Middle frontal gyrus (tissue), 1 donor: ENCODE results near the gene CDR2.
"Not testable (repeated sequence)": the region's sequence is repeated elsewhere in the genome, so short reads cannot be mapped to it uniquely, and the experiment has no call there.

Experiments used
- DNase-seq: peaks from one replicate; pipeline ENCODE4 v3.0.0-alpha.2; 2015; ENCODE audit warnings: low spot score; ENCODE audit errors: extremely low spot score

Gene CDR2

DNA sequence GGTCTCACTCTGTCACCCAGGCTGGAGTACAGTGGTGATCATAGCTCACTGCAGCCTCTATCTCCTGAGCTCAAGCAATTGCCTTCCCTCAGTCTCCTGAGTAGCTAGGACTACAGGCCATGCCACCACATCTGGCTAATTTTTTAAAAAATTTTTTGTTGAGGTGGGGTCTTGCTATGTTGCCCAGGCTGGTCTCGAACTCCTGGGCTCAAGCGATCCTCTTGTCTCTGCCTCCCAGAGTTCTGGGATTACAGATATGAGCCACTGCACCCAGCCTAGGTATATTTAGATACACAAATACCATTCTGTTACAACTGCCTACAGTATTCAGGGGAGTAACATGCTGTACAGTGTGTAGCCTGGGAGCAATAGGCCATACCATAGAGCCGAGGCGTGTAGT is 62.9 kb downstream of the CDR2 start:
- DNase-seq: no peak

DNA sequence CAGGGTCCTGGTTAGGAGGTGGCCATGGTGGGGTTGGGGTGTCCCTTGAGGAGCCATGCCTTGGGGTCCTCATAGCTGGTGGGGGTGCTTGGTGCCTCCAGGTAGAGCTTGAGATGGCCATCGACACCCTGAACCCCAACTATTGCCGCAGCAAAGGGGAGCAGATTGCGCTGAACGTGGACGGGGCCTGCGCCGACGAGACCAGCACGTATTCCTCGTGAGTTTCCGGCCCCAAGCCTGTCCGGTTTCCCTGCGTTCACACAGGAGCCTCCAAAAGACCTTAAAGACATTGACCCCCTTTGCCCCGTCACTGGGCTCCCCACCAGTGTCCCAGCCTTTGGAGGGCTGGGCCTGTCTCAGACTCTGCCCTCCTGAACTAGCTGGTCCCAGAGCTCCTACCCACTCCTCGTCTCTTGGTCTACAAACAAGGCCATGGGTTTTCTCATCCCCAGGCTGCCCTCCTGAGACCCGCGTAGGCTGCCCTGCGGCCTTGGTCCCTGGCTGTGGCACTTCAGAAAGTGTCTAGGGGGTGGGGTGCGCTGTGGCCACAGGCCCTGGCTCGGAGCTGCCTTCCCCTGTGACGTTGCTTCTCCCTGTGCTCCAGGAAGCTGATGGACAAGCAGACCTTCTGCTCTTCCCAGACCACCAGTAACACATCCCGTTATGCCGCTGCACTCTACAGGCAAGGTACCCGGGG is 65.4 kb downstream of the CDR2 start:
- DNase-seq: no peak

DNA sequence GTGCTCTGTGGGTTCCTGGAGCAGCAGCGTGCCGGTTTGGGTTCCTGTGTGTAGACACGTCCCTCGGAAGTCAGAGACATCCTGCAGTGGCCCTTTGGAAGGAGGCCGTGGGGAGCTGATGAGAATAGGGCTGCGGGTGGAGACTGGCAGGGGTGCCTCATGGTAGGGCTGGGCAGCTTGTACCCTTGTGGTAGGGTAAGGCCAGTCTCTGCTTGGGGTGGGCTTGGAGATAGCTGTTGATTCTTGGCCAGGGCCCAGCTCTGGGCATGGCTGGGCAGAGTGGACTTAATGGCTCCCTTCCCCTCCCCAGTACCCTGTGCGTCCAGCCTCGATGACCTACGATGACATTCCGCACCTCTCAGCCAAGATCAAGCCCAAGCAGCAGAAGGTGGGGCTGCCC is 66.6 kb downstream of the CDR2 start:
- no peak for DNase-seq

DNA sequence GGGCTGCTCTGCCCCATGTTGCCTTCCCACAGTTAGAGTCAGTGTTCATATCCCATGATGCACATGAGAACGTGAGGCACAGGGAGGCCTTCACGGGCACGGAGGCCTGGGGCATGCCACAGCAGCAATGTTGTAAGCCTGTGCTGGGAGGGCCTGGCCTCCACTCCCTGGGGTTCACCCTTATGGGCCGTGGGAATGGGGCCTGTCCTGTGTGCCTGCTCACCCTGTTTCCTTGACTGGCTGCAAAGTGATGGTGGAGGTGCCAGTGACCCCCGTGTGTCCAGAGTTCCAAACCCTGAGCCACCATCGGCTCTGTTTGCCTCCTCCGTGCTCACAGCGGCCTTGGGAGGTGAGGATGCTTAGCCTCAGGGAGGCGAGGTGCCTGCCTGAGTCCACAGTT is 67.6 kb downstream of the CDR2 start:
- DNase-seq: no peak

DNA sequence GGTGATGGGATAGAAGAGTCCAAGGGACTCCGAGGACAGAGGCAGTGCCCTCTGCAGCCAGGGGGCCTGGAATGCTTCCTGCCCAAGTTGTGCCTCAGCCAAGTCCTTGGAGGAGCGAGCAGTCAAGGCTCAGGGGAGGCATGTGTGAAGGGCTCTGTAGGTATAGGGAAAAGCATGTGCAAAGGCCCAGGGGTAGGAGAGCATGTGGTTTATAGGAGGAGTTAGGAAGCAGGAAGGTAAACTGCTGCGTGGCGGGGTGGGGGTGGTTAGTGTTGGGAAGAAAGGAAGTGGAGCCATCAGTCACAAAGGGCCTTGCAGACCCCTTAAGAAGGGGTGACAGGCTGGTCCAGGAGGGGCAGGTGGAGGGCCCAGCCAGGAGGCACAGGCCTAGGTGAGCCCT is 70.0 kb downstream of the CDR2 start:
- DNase-seq: no peak

DNA sequence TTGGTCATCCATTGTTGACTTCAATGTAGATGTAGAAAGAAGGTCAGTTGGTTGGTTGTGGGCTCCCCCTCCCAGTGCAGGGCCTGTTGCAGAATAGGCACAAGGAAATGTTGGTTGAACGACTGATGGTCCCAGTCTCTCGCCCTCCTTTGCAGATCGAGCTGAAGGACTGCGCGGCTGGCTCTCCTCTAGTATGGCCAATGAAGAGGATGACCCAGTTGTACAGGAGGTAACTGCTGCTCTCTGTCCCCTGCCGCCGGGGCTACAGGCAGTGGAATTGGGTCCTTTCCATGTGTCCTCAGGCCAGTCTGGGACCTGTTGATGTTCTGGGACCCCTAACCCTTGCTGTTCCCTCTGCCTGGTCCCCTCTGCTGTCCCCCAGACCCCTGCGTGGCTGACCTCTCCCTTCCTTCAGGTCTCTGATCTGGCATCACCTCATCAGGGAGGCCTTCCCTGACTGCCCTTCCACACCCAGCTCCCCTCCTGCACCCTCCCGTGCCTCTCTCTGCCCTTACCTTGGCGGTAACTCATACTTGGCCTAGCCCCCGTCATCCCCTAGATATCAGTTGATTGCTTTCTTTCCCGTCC is 71.5 kb downstream of the CDR2 start:
- DNase-seq: no peak

DNA sequence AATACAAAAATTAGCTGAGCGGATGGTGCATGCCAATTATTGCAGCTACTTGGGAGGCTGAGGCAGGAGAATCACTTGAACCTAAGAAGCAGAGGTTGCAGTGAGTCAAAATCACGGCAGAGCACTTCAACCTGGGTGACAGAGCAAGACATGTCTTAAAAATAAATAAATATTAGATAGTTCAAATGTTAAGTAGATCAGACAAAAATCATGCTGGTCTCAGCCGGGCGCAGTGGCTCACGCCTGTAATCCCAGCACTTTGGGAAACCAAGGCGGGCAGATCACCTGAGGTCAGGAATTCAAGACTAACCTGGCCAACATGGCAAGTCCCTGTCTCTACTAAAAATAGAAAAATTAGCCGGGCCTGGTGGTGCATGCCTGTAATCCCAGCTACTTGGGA is 73.0 kb downstream of the CDR2 start:
- not testable (repeated sequence) for DNase-seq

DNA sequence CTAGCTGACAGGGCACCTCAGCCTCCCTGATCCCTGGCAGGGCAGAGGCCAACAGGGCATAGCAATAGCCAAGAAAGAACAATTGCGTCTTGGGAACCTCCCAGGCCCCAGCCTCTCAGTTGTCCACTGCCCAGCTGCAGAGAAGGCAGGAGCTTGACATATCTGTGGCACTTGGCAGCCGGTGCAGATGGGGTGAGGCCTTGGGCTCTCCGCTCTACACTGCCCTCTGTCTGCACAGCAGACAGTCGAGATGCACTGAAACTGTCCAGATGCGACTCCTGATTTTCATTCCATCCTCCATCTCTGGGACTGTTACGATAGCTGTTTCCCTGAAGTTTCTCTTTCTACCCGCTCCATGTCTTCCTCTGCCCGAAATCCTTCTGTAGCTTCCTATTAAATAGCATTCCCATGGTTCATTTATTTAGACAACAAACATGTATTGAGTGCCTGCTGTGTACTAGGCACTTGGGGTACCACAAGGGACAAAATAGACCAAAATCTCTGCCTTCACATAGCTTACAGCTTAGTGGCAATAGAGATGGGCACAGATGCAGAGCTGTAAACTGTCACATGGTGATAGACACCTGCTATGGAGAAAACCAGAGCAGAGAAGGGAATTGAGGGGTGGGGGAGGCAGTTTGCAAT is 73.9 kb downstream of the CDR2 start:
- DNase-seq: peak; percentile 56

DNA sequence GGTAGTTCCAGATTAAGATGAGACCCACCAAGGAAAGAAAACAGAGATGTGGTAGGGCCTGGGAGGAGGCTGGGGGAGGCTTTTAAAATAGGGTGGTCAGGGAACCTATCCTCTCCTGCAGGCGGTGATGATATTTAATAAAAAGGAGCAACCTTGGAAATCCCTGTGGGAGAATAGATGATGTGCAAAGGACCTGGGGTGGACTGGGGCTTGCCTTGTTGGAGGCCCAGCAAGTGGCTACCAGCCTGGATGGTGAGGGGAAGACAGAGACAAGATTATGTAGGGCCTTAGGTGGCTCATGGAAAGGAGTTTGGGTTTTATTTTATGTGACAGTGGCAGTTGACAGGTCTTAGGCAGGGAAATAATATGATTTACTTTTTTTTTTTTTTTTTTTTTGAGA is 75.4 kb downstream of the CDR2 start:
- DNase-seq: no peak

DNA sequence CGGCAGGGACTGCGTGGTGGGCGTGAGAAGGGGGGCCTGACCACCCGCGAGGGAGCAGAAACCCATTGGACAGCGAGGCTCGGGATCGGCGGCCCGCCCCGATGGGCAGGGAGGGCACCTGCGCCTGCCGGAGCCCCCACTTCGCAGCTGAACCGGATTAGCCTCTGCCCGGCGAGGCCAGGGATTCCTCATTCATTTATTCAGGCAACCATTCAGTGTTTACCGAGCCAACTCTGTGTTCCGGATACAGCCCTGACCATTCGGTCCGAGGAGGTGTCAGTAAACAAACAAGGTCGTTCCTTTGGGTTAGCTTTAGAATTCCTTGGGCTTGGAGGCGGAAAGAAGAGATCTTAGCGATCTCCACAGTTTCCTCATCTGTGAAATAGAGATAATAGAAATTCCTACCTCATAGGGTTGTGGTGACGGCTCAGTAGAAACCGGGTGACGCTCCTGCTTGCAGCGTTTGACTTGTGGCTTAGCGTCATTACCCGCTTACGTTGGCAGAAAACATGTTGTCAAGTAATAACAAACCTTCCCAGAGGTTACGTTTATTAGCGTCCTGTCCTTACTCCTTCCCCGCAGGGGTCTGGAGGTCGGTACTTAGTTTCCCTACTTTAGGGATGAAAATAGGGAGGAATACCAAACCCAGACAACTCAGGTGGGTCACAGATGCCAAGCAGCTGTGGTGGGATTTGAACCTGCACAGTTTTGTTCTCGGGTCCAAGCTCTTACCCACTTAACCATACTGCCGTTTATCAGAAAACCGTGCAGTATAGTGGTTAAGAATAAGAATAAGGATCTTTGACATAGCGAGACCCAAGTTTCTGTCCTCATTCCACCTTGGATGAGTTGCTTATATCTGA is 76.3 kb downstream of the CDR2 start:
- DNase-seq: peak; percentile 75

DNA sequence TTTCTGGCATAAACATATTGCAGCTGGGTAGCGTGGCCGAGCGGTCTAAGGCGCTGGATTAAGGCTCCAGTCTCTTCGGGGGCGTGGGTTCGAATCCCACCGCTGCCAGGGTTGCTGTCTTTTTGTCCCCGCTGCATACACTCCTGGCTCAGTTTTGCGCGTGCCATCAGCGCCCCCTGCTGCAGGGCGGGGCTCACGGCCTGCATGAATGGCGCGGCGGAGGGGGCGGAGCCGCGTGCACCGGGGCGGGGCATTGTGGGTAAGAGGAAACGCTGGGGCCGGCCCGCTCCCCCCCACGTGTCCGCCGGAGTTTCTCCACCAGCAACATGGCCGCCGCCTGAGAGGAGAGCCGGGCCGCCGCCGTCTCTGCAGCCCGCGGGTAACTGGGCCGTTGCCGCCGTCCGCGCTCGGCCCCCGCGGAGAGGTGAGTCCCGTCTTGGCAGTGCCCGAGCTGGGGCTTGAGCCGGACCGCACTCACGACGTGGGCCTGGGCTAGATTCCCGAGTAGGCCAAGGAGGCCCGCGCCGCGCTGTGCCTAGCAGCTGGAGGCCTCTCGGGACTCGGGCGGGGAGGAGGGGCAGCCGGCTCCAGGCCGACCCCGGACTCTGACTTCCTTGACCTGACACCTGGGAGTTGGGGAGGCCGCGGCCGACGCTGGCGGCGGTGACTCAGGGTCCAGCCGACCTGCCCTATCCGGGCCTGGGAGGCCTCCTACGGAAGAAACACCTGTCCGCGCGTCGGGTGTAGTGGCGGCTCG is 77.1 kb downstream of the CDR2 start, which contains the start of gene POLR3E:
Gene POLR3E, plus strand, starts transcription at position 296 of the 757 bp plus-strand sequence. CDS start 5,560 bp downstream, outside the sequence.
- peak; percentile 96 for DNase-seq

DNA sequence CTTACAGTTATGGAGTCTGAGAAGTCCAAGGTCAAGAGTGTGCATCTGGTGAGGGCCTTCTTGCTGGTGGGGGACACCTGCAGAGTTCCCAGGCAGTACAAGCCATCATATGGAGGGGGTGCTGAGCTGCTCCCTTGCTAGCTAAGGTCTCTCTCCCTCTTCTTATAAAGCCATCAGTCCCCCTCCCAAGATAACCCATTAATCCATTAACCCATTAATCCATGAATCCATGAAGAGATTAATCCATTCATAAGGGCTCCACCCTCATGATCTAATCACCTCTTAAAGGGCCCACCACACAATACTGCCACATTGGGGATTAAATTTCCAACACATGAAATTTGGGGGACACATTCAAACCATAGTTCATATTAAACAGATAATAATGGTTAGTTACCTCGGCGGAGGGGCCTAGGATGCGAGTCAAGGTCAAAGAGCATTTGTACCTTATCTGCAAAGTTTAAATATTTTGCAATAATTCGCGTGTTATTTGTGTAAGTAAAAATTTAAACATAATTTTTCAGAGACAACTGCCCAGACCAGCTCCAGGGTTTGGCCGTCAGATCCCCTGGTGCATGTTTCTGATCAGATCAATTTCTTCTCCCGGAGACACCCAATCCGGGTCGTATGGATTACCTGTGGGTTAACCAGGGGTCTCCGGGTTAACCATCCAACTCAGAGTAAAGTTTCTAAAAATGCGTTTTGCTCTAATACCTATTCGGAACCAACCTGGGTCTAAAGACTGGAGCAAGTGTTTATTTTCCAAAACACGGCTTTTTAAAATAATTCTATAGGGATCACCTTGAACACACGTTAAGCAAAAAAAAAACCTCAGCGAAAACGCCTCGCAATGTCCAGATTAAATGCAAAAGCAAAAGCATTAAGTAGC is 78.0 kb downstream of the CDR2 start:
- DNase-seq: no peak
